Suprapubic skin (tissue), 4 donors: ENCODE results near the gene CTBP2.

Experiments used
- POLR2A ChIP-seq, 2 donors: fragments of 450-650 bp; IDR thresholded peaks; one replicate each; pipeline ENCODE4 v1.6.1; 2017; ENCODE audit warnings: antibody characterized with exemption in 2 of 2, mild to moderate bottlenecking in 2 of 2, moderate library complexity in 2 of 2
- POLR2AphosphoS5 ChIP-seq, 3 donors: sonication (generic); formaldehyde crosslinking; IDR thresholded peaks; one replicate each; pipeline ENCODE4 v1.6.1; 2017; ENCODE audit warnings: antibody characterized with exemption in 3 of 3
- TF ChIP-seq, protein P1 (sequence below), 2 donors: fragments of 200-600 bp in 1 of 2; fragments of 450-650 bp in 1 of 2; sonication (generic) in 1 of 2; IDR thresholded peaks; one replicate each; pipeline ENCODE4 v1.5.1; 2016 to 2019; ENCODE audit warnings: antibody characterized with exemption in 2 of 2, mild to moderate bottlenecking in 1 of 2, moderate library complexity in 1 of 2

DNA sequence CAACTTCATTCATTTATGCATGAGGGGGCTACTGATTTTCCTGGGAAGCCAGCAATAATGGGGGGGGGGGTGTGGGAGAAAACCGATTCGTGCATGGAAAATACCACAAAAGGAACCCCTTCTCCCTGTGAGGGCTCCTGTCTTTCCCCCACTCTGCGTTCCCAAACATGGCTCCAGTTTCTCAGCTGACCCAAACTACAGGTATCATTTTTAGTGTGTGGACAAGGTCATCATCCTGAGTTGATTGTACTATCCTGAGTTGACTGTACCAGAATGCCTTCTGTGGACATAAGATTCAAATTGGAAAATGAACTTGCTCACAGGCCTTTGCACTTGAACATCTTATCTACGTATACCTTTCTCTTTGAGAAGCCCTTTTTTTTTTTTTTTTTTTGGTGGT is 168.5 kb downstream of the CTBP2 start:
- TF ChIP-seq POLR2A (IDR thresholded peaks at IDR 0.05), result no peak
- TF ChIP-seq, protein P1, sequence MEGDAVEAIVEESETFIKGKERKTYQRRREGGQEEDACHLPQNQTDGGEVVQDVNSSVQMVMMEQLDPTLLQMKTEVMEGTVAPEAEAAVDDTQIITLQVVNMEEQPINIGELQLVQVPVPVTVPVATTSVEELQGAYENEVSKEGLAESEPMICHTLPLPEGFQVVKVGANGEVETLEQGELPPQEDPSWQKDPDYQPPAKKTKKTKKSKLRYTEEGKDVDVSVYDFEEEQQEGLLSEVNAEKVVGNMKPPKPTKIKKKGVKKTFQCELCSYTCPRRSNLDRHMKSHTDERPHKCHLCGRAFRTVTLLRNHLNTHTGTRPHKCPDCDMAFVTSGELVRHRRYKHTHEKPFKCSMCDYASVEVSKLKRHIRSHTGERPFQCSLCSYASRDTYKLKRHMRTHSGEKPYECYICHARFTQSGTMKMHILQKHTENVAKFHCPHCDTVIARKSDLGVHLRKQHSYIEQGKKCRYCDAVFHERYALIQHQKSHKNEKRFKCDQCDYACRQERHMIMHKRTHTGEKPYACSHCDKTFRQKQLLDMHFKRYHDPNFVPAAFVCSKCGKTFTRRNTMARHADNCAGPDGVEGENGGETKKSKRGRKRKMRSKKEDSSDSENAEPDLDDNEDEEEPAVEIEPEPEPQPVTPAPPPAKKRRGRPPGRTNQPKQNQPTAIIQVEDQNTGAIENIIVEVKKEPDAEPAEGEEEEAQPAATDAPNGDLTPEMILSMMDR (IDR thresholded peaks at IDR 0.05), result no peak
- no peak for TF ChIP-seq POLR2AphosphoS5 (IDR thresholded peaks at IDR 0.05)
